HepG2 (cell line): ENCODE results near the gene SLC6A5. TPM values are rescaled to one million over a fixed set of nuclear protein-coding genes. Genes with fewer than 3 reads are reported as not detected.

Source experiments
- ATAC-seq: fragments of 200-7000 bp; cut with Tn5 transposase; 3 replicates; pipeline ENCODE4 v1.9.1; 2020; ENCODE audit warnings: mild to moderate bottlenecking, moderate library complexity
- BruUV-seq: library from RNA; stranded (reverse); fragments of 400-500 nt; replicated peaks from 2 replicates; lab custom pipeline; 2021; lab: Mats Ljungman, UMichigan
- CTCF ChIA-PET: fragments of 300-600 bp; formaldehyde crosslinking; extraction: SDS; loops from one replicate; lab custom pipeline; 2021; ENCODE audit warnings: low total read pairs, inconsistent platforms, low intra/inter-chr PET ratio; lab: Yijun Ruan, JAX
- POLR2A ChIA-PET: fragments of 350-600 bp; sonication (Branson Sonifier 250); formaldehyde crosslinking; loops from one replicate; lab custom pipeline; 2020; ENCODE audit warnings: antibody characterized with exemption, inconsistent platforms; lab: Yijun Ruan, JAX
- DNase-seq: peaks from one replicate; pipeline ENCODE4 v3.0.0-alpha.2; 2015; ENCODE audit warnings: low spot score
- FAIRE-seq: peaks from 3 replicates; lab custom pipeline; 2011; peaks lifted over from hg19 to GRCh38; lab: Jason Lieb, UNC
- H2AFZ ChIP-seq: one replicate; pipeline ENCODE4 v1.6.1; 2011; ENCODE audit warnings: low read length, inconsistent platforms
- H3K27ac ChIP-seq: fragments of 300-600 bp; 3 replicates; pipeline ENCODE4 v1.8.0; 2011; ENCODE audit warnings: mixed run types, mild to moderate bottlenecking, mixed read lengths, low read length, inconsistent platforms; ENCODE audit not compliant: insufficient read depth; ENCODE audit errors: extremely low read length
- H3K27me3 ChIP-seq, 2 experiments: fragments of 200-600 bp in 1 of 2; 2 replicates in 1 of 2; 3 replicates in 1 of 2; pipeline versions ENCODE4 v1.6.0 to v1.8.0; 2011; ENCODE audit warnings: low read length in 2 of 2, mild to moderate bottlenecking in 2 of 2, moderate library complexity in 2 of 2, inconsistent platforms in 1 of 2; ENCODE audit not compliant: insufficient read depth in 2 of 2, control insufficient read depth in 1 of 2
- H3K36me3 ChIP-seq, 2 experiments: fragments of 200-600 bp in 1 of 2; replicated peaks in 1 of 2; 2 replicates in 1 of 2; 3 replicates in 1 of 2; pipeline versions ENCODE4 v1.5.1 to v1.8.0; 2011; ENCODE audit warnings: low read length in 2 of 2, inconsistent platforms in 1 of 2; ENCODE audit not compliant: insufficient read depth in 2 of 2, control insufficient read depth in 1 of 2
- H3K4me1 ChIP-seq: 2 replicates; pipeline ENCODE4 v1.5.1; 2012; ENCODE audit warnings: low read length, inconsistent platforms; ENCODE audit not compliant: insufficient read depth
- H3K4me2 ChIP-seq: 2 replicates; pipeline ENCODE4 v1.6.0; 2011; ENCODE audit warnings: low read depth, low read length, inconsistent platforms
- H3K4me3 ChIP-seq, 3 experiments: fragments of 200-600 bp in 1 of 3; sonication (generic), shearing (Covaris generic) in 1 of 3; replicated peaks in 1 of 3; 2 replicates each; pipeline ENCODE4 v1.5.1; 2011 to 2016; ENCODE audit warnings: low read length in 3 of 3, inconsistent platforms in 2 of 3, low read depth in 2 of 3, mild to moderate bottlenecking in 2 of 3, control low read depth in 1 of 3, mixed read lengths in 1 of 3; ENCODE audit not compliant: insufficient read depth in 1 of 3
- H3K79me2 ChIP-seq: one replicate; pipeline ENCODE4 v1.6.1; 2011; ENCODE audit warnings: low read length, inconsistent platforms; ENCODE audit not compliant: insufficient read depth
- H3K9ac ChIP-seq: 2 replicates; pipeline ENCODE4 v1.6.0; 2011; ENCODE audit warnings: mild to moderate bottlenecking, low read depth, low read length, inconsistent platforms; ENCODE audit not compliant: insufficient read depth
- H3K9me3 ChIP-seq: 2 replicates; pipeline ENCODE4 v1.5.1; 2012; ENCODE audit warnings: mild to moderate bottlenecking, low read length
- H4K20me1 ChIP-seq: 2 replicates; pipeline ENCODE4 v1.6.0; 2011; ENCODE audit warnings: inconsistent platforms, mild to moderate bottlenecking, low read length, moderate library complexity; ENCODE audit not compliant: insufficient read depth
- ARID3A ChIP-seq: IDR thresholded peaks from 2 replicates; pipeline ENCODE4 v1.6.1; 2012; ENCODE audit warnings: low read depth, low read length, improper control_type of control experiment
- CEBPB ChIP-seq: IDR thresholded peaks from 2 replicates; pipeline ENCODE4 v1.6.1; 2011; ENCODE audit warnings: low read depth, low read length, improper control_type of control experiment, borderline replicate concordance
- E2F5 ChIP-seq: sonication (generic); formaldehyde crosslinking; conservative IDR thresholded peaks from 2 replicates; pipeline ENCODE4 v1.4.0; 2020; ENCODE audit warnings: missing genetic modification reagents
- TEAD2 ChIP-seq: sonication (generic); formaldehyde crosslinking; IDR thresholded peaks from 2 replicates; pipeline ENCODE4 v1.9.0; 2021; ENCODE audit warnings: missing genetic modification reagents
- ZNF260 ChIP-seq: sonication (generic); formaldehyde crosslinking; IDR thresholded peaks from 2 replicates; pipeline ENCODE4 v1.4.0; 2020; ENCODE audit warnings: missing genetic modification reagents, low read depth, mild to moderate bottlenecking, borderline replicate concordance
- ZNF891 ChIP-seq: sonication (generic); formaldehyde crosslinking; IDR thresholded peaks from 2 replicates; pipeline ENCODE4 v1.5.0; 2020; ENCODE audit warnings: mild to moderate bottlenecking, missing genetic modification reagents
- WGBS: methylation state at CpG from one replicate; pipeline ENCODE4 v1.1.6; 2017; ENCODE audit warnings: low lambda C conversion rate; 5-methylcytosine and 5-hydroxymethylcytosine counted together
- in situ Hi-C: cut with HindIII; loops from 2 replicates; pipeline ENCODE4 v1.10.0; 2017; ENCODE audit warnings: low pct_unique_long_range_greater_than_20kb; ENCODE audit not compliant: extremely low pct_ligation_motif_present
- intact Hi-C: fragments of 100-400 bp; cut with micrococcal nuclease; formaldehyde crosslinking; loops from one replicate; pipeline ENCODE4 v1.10.0; 2022; ENCODE audit not compliant: unreplicated experiment
- polyA plus RNA-seq, 8 experiments: library from polyadenylated mRNA; depleted of rRNA in 3 of 8; stranded (reverse) in 7 of 8; unstranded in 1 of 8; fragments of >200 nt; fragmentation: Illumina TruSeq in 4 of 8; extraction: Trizol in 4 of 8; gene quantifications; 2 replicates each; pipeline versions ENCODE4 v1.2.1 to v1.2.3, GENCODE V29; 2011 to 2016; ENCODE audit warnings: low read depth in 4 of 8, missing spikeins in 1 of 8, mixed read lengths in 1 of 8; ENCODE audit not compliant: insufficient read depth in 1 of 8
- total RNA-seq, 5 experiments: library from RNA; depleted of rRNA; stranded (reverse); fragments of >200 nt; fragmentation: Illumina TruSeq; extraction: Trizol; gene quantifications; 2 replicates each; pipeline ENCODE4 v1.2.3, GENCODE V29; 2016; ENCODE audit warnings: low read depth in 1 of 5
- TF ChIP-seq, protein P1 (sequence below): sonication (generic); formaldehyde crosslinking; IDR thresholded peaks from 2 replicates; pipeline ENCODE4 v1.8.0; 2022; ENCODE audit warnings: missing genetic modification reagents, mild to moderate bottlenecking, inconsistent platforms, borderline replicate concordance
- TF ChIP-seq, protein P2 (sequence below): sonication (generic); formaldehyde crosslinking; IDR thresholded peaks from 2 replicates; pipeline ENCODE4 v1.5.0; 2020; ENCODE audit warnings: mild to moderate bottlenecking, missing genetic modification reagents

SLC6A5 gene
- total and polyA plus RNA-seq, 2 of the 13 experiments (the other 11 are each of a cell fraction or from before 2014, with no cell fraction given) = not detected

DNA sequence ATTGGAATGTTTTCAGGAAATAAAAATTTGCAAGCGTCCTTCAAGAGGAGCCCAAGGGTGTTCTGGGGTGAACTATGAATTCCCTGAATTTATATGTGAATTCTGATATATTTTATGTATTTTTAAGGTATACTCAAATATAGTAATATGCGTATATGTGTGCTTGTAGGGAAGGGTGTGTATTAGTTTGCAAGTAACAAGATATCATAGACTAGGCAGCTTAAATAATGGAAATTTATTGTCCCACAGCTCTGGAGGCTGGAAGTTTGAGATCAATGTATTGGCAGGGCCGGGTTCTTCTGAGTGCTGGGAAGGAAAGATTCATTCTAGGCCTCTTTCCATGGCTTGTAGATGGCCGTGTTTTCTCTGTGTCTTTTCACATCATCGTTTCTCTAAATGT is 16.2 kb upstream of the SLC6A5 start:
- peaks cover 0 to 3% of the 10 kb centered on the region in 2 experiments; a peak in 1 of 5 replicates for H3K27me3 ChIP-seq
- H3K36me3 ChIP-seq = no peaks in the 10 kb centered on the region
- H4K20me1 ChIP-seq = no peaks in the 10 kb centered on the region
- H3K4me3 ChIP-seq = no peak overlapping the region
- H3K27ac ChIP-seq = no peak overlapping the region
- ATAC-seq = no peak
- intact Hi-C loops (no loop called here), in situ Hi-C loops (no loop called here)
- FAIRE-seq = no peak
- H3K9me3 ChIP-seq = no peaks in the 10 kb centered on the region
- H3K4me2 ChIP-seq = no peak overlapping the region
- ChIA-PET POLR2A (no interaction called here), CTCF (no interaction called here)
- no peaks in the 10 kb centered on the region for H3K79me2 ChIP-seq
- TF ChIP-seq CEBPB (no peak), E2F5 (CRISPR knock-in tag) (no peak), ZNF260 (no peak), ARID3A (no peak), ZNF891 (CRISPR knock-in tag) (no peak), TEAD2 (CRISPR knock-in tag) (no peak)
- TF ChIP-seq, protein P1, sequence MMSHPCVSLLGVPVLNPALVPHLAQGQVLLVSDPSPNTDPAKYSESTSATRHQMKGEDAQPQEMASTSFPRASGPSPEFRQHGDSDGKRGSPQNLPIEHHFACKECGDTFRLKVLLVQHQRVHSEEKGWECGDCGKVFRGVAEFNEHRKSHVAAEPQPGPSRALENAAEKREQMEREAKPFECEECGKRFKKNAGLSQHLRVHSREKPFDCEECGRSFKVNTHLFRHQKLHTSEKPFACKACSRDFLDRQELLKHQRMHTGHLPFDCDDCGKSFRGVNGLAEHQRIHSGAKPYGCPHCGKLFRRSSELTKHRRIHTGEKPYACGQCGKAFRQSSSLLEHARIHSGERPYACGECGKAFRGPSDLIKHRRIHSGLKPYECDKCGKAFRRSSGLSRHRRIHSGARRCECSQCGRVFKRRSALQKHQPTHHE = no peak
- TF ChIP-seq, protein P2, sequence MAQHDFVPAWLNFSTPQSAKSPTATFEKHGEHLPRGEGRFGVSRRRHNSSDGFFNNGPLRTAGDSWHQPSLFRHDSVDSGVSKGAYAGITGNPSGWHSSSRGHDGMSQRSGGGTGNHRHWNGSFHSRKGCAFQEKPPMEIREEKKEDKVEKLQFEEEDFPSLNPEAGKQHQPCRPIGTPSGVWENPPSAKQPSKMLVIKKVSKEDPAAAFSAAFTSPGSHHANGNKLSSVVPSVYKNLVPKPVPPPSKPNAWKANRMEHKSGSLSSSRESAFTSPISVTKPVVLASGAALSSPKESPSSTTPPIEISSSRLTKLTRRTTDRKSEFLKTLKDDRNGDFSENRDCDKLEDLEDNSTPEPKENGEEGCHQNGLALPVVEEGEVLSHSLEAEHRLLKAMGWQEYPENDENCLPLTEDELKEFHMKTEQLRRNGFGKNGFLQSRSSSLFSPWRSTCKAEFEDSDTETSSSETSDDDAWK (CRISPR knock-in tag) = no peak
- no peak for DNase-seq
- WGBS = 13% methylated on average over 5 of the region's 5 CpGs
- no TSS peak for BruUV-seq
- H2AFZ ChIP-seq = no peak overlapping the region
- no peak overlapping the region for H3K9ac ChIP-seq
- H3K4me1 ChIP-seq = no peaks in the 10 kb centered on the region
